IMR-90 (cell line): ENCODE measurements around the gene HNRNPU.

Source experiments
- MAFK ChIP-seq: IDR thresholded peaks from 2 replicates; pipeline ENCODE4 v1.6.1; 2012; ENCODE audit warnings: low read depth, low read length, improper control_type of control experiment
- RCOR1 ChIP-seq: IDR thresholded peaks from 2 replicates; pipeline ENCODE4 v1.6.1; 2012; ENCODE audit warnings: mild to moderate bottlenecking, low read length, improper control_type of control experiment; ENCODE audit not compliant: insufficient replicate concordance
- TF ChIP-seq, protein P1 (sequence below): conservative IDR thresholded peaks from 2 replicates; pipeline ENCODE4 v1.5.1; 2012; ENCODE audit warnings: mild to moderate bottlenecking, low read depth, low read length, improper control_type of control experiment

DNA sequence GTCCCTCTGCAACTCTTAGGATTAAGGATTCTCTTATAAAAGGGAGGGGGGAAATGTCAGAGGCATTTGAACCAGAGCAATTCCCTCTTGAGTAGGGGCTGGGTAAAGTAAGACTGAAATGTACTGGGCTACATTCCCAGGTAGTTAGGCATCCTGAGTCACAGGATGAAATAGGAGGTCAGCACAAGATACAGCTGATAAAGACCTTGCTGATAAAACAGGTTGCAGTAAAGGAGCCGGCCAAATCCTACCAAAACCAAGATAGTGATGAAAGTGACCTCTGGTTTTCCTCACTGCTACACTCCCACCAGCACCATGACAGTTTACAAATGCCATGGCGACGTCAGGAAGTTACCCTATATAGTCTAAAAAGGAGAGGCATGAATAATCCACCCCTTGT lies 43.2 kb downstream of the HNRNPU start:
- TF ChIP-seq, protein P1, sequence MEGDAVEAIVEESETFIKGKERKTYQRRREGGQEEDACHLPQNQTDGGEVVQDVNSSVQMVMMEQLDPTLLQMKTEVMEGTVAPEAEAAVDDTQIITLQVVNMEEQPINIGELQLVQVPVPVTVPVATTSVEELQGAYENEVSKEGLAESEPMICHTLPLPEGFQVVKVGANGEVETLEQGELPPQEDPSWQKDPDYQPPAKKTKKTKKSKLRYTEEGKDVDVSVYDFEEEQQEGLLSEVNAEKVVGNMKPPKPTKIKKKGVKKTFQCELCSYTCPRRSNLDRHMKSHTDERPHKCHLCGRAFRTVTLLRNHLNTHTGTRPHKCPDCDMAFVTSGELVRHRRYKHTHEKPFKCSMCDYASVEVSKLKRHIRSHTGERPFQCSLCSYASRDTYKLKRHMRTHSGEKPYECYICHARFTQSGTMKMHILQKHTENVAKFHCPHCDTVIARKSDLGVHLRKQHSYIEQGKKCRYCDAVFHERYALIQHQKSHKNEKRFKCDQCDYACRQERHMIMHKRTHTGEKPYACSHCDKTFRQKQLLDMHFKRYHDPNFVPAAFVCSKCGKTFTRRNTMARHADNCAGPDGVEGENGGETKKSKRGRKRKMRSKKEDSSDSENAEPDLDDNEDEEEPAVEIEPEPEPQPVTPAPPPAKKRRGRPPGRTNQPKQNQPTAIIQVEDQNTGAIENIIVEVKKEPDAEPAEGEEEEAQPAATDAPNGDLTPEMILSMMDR = no peak
- no peak for TF ChIP-seq MAFK
- TF ChIP-seq RCOR1 = no peak
